Testis (tissue), 3 donors: ENCODE data around the gene PXDC1. TPM values are rescaled to one million over a fixed set of nuclear protein-coding genes. Genes with fewer than 3 reads are reported as not detected.

Experiments used
- DNase-seq: peaks from one replicate; pipeline ENCODE4 v3.0.0-alpha.2; 2019
- H3K27ac ChIP-seq, 2 donors: fragments of 200-600 bp; sonication (generic); one replicate each; pipeline ENCODE4 v1.5.1; 2019
- H3K27me3 ChIP-seq: fragments of 200-600 bp; sonication (generic); one replicate; pipeline ENCODE4 v1.5.1; 2019
- H3K36me3 ChIP-seq: fragments of 200-600 bp; sonication (generic); one replicate; pipeline ENCODE4 v1.5.1; 2017; ENCODE audit warnings: low read depth; ENCODE audit errors: missing control alignments
- H3K4me1 ChIP-seq: fragments of 200-600 bp; sonication (generic); one replicate; pipeline ENCODE4 v1.5.1; 2019
- H3K4me3 ChIP-seq, 2 donors: fragments of 200-600 bp; sonication (generic); one replicate each; pipeline ENCODE4 v1.5.1; 2017 to 2019
- H3K9me3 ChIP-seq: fragments of 200-600 bp; sonication (generic); one replicate; pipeline ENCODE4 v1.5.1; 2017
- POLR2A ChIP-seq: fragments of 450-650 bp; IDR thresholded peaks from one replicate; pipeline ENCODE4 v1.6.1; 2017; ENCODE audit warnings: antibody characterized with exemption, mild to moderate bottlenecking, moderate library complexity
- WGBS, 2 donors: methylation state at CpG; one replicate each; pipeline ENCODE4 v1.1.5; 2018; 5-methylcytosine and 5-hydroxymethylcytosine counted together
- intact Hi-C: fragments of 100-400 bp; cut with DNase I; formaldehyde crosslinking; loops from one replicate; pipeline ENCODE4 v1.15.1; 2023; ENCODE audit warnings: low total_unique reads
- polyA plus RNA-seq: library from polyadenylated mRNA; stranded (reverse); fragments of 350-450 nt; fragmentation: Illumina TruSeq; extraction: RNeasy Lipid Tissue Mini Kit (QIAGEN cat#74804); gene quantifications from one replicate; pipeline ENCODE4 v1.2.3, GENCODE V29; 2014; ENCODE audit warnings: low read depth, low replicate concordance; ENCODE audit not compliant: insufficient read depth
- total RNA-seq, 2 donors: library from RNA; depleted of rRNA; stranded (reverse); fragments of >200 nt; gene quantifications; one replicate each; pipeline ENCODE4 v1.2.3, GENCODE V29; 2016
- TF ChIP-seq, protein P1 (sequence below), 3 experiments: fragments of 450-650 bp in 2 of 3; fragments of 200-600 bp in 1 of 3; sonication (generic) in 1 of 3; IDR thresholded peaks; one replicate each; pipeline ENCODE4 v1.5.1; 2016 to 2019; ENCODE audit warnings: antibody characterized with exemption in 3 of 3, mild to moderate bottlenecking in 2 of 3, moderate library complexity in 1 of 3

The PXDC1 gene
- total and polyA plus RNA-seq, 3 donors from 2014 or later = 14.3 to 38.2 (median 16.9) TPM

GRCh38 chr6:3784423-3784822 is 32.9 kb upstream of the PXDC1 start:
- intact Hi-C loops = no loop called here
- no peak overlapping the region for H3K27ac ChIP-seq
- H3K9me3 ChIP-seq = no peaks in the 10 kb centered on the region
- no peaks in the 10 kb centered on the region for H3K27me3 ChIP-seq
- no peaks in the 10 kb centered on the region for H3K4me1 ChIP-seq
- H3K36me3 ChIP-seq = no peaks in the 10 kb centered on the region
- 92 to 94% methylated on average over 12 of the region's 12 CpGs for WGBS, 2 donors
- TF ChIP-seq POLR2A = no peak
- TF ChIP-seq, protein P1, sequence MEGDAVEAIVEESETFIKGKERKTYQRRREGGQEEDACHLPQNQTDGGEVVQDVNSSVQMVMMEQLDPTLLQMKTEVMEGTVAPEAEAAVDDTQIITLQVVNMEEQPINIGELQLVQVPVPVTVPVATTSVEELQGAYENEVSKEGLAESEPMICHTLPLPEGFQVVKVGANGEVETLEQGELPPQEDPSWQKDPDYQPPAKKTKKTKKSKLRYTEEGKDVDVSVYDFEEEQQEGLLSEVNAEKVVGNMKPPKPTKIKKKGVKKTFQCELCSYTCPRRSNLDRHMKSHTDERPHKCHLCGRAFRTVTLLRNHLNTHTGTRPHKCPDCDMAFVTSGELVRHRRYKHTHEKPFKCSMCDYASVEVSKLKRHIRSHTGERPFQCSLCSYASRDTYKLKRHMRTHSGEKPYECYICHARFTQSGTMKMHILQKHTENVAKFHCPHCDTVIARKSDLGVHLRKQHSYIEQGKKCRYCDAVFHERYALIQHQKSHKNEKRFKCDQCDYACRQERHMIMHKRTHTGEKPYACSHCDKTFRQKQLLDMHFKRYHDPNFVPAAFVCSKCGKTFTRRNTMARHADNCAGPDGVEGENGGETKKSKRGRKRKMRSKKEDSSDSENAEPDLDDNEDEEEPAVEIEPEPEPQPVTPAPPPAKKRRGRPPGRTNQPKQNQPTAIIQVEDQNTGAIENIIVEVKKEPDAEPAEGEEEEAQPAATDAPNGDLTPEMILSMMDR (IDR thresholded peaks at IDR 0.05) = no peak
- no peak for DNase-seq
- H3K4me3 ChIP-seq = no peak overlapping the region

- H3K27me3 ChIP-seq = no peaks in the 10 kb centered on the region
- H3K4me1 ChIP-seq = no peaks in the 10 kb centered on the region
- WGBS, 2 donors = 83 to 86% methylated on average over 16 to 17 of the region's 17 CpGs
- intact Hi-C loops = no loop called here
- DNase-seq = no peak
- no peak for TF ChIP-seq POLR2A
- TF ChIP-seq, protein P1 (IDR thresholded peaks at IDR 0.05) = no peak
- H3K27ac ChIP-seq = no peak overlapping the region
- no peaks in the 10 kb centered on the region for H3K9me3 ChIP-seq
- no peak overlapping the region for H3K4me3 ChIP-seq
- H3K36me3 ChIP-seq = no peaks in the 10 kb centered on the region
Measured at GRCh38 chr6:3782876-3783832, 31.6 kb upstream of the PXDC1 start.

GRCh38 chr6:3781504-3781903 is 30.0 kb upstream of the PXDC1 start:
- no peak for DNase-seq
- intact Hi-C loops = no loop called here
- no peak overlapping the region for H3K4me3 ChIP-seq

GRCh38 chr6:3779574-3779849 is 28.0 kb upstream of the PXDC1 start:
- no peak for DNase-seq
- intact Hi-C loops = no loop called here
- Histone ChIP-seq H3K4me3 (no peak overlapping the region), H3K36me3 (no peaks in the 10 kb centered on the region), H3K27me3 (no peaks in the 10 kb centered on the region), H3K4me1 (no peaks in the 10 kb centered on the region), H3K27ac (no peak overlapping the region), H3K9me3 (no peaks in the 10 kb centered on the region)
- TF ChIP-seq POLR2A = no peak
- TF ChIP-seq, protein P1 (IDR thresholded peaks at IDR 0.05) = no peak
- WGBS, 2 donors = 95 to 96% methylated on average over 6 of the region's 6 CpGs

More at GRCh38 chr6:3781504-3781903, 30.0 kb upstream of the PXDC1 start:
- H3K36me3 ChIP-seq = no peaks in the 10 kb centered on the region
- no peaks in the 10 kb centered on the region for H3K27me3 ChIP-seq
- TF ChIP-seq, protein P1 (IDR thresholded peaks at IDR 0.05) = no peak
- TF ChIP-seq POLR2A = no peak
- no peak overlapping the region for H3K27ac ChIP-seq
- no peaks in the 10 kb centered on the region for H3K9me3 ChIP-seq
- WGBS, 2 donors = 84 to 90% methylated on average over 8 of the region's 8 CpGs
- H3K4me1 ChIP-seq = no peaks in the 10 kb centered on the region
